Loucy (cell line): Measurements from ENCODE around the gene RAD50.

Source experiments
- CTCF ChIP-seq: fragments of 200-600 bp; sonication (generic); conservative IDR thresholded peaks from 2 replicates; pipeline ENCODE4 v1.5.1; 2014; ENCODE audit warnings: mild to moderate bottlenecking, antibody characterized with exemption, low read length
- EZH2phosphoT487 ChIP-seq: fragments of 200-600 bp; IDR thresholded peaks from 2 replicates; pipeline ENCODE4 v1.6.1; 2018; ENCODE audit warnings: antibody characterized with exemption, mild to moderate bottlenecking, moderate library complexity, borderline replicate concordance

GRCh38 chr5:132525299-132525724, 31.5 kb upstream of the RAD50 start:
- no peak for TF ChIP-seq CTCF
- TF ChIP-seq EZH2phosphoT487: no peak
